Epithelial cell of proximal tubule (primary cell): Measurements from ENCODE around the gene KRTAP10-11. TPM values are rescaled to one million over a fixed set of nuclear protein-coding genes. Genes with fewer than 3 reads are reported as not detected.
"Not testable (repeated sequence)": the region's sequence is repeated elsewhere in the genome, so short reads cannot be mapped to it uniquely, and the experiment has no call there.

Experiments used
- DNase-seq: peaks from one replicate; pipeline ENCODE4 v3.0.0-alpha.2; 2011; ENCODE audit warnings: low read depth
- H3K4me3 ChIP-seq: 2 replicates; pipeline ENCODE4 v1.5.1; 2011; ENCODE audit warnings: low read depth, mild to moderate bottlenecking, low read length
- CTCF ChIP-seq: conservative IDR thresholded peaks from 2 replicates; pipeline ENCODE4 v1.5.1; 2012; ENCODE audit warnings: low read depth, mild to moderate bottlenecking, low read length
- total RNA-seq: library from RNA; depleted of rRNA; stranded (reverse); fragments of >200 nt; gene quantifications from 2 replicates; pipeline ENCODE4 v1.2.3, GENCODE V29; 2015

KRTAP10-11 gene
- total RNA-seq, 1 donor from 2014 or later = not detected

DNA sequence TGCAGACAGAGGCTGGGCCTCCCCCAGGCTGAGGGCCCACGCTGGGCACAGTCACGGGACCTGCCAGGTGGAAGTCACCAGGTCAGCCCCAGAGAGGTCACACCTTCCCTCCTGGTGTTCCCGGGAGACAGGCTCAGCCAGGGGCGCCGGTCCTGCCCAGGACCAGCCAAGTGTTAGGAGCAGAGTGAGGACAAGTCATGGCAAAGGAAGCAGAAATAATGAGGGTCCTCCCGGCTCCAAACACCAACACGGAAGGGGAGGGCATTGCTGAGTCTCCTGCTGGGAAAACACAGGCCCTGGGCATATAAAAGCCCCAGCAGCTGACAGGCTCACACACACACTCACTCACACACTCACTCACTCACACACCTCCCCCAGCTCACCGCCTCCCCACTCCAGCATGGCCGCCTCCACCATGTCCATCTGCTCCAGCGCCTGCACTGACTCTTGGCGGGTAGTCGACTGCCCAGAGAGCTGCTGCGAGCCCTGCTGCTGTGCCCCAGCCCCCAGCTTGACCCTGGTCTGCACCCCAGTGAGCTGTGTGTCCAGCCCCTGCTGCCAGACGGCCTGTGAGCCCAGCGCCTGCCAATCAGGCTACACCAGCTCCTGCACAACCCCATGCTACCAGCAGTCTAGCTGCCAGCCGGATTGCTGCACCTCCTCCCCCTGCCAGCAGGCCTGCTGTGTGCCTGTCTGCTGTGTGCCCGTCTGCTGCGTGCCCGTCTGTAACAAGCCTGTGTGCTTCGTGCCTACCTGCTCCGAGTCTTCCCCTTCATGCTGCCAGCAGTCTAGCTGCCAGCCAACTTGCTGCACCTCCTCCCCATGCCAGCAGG is 9.0 kb upstream of the KRTAP10-11 start, which contains the start of gene KRTAP10-10:
Gene KRTAP10-10, plus strand, starts transcription at position 339 of the 833 bp plus-strand sequence. Its CDS starts 62 bp downstream, at position 401.
- DNase-seq = no peak
- TF ChIP-seq CTCF = no peak
- H3K4me3 ChIP-seq = no peak within 1 kb of the TSS

DNA sequence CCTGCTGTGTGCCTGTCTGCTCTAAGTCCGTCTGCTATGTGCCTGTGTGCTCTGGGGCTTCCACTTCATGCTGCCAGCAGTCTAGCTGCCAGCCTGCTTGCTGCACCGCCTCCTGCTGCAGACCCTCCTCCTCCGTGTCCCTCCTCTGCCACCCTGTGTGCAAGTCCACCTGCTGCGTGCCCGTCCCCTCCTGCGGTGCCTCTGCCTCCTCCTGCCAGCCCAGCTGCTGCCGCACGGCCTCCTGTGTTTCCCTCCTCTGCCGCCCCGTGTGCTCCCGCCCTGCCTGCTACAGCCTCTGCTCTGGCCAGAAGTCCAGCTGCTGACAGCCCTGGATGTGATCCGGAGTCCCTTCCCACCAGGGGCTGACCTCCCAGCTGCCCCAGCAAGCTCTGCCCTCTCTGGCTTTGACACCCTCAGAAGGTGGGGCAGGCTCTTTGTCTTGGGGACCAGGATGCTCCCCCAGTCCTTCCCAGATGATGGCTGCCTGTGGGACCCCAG is 8.3 kb upstream of the KRTAP10-11 start:
- not testable (repeated sequence) for DNase-seq, H3K4me3 ChIP-seq

- not testable (repeated sequence) for H3K4me3 ChIP-seq, DNase-seq
Observed at GRCh38 chr21:44638506-44639330, 7.5 kb upstream of the KRTAP10-11 start.

GRCh38 chr21:44639331-44639655 is 6.9 kb upstream of the KRTAP10-11 start:
- no peak for TF ChIP-seq CTCF
- no peak overlapping the region for H3K4me3 ChIP-seq
- DNase-seq = no peak

- DNase-seq = no peak
- no peak for TF ChIP-seq CTCF
- no peak overlapping the region for H3K4me3 ChIP-seq
Observed at GRCh38 chr21:44640761-44641160, 5.5 kb upstream of the KRTAP10-11 start.

GRCh38 chr21:44643741-44644310 is 2.4 kb upstream of the KRTAP10-11 start:
- TF ChIP-seq CTCF = no peak
- H3K4me3 ChIP-seq = no peak overlapping the region
- no peak for DNase-seq

- H3K4me3 ChIP-seq = no peak overlapping the region
- TF ChIP-seq CTCF = no peak
- DNase-seq = no peak
Observed at GRCh38 chr21:44644878-44645277, 1.3 kb upstream of the KRTAP10-11 start.
